NCI-H748 (cell line): ENCODE data around the gene EIF4G3.
"Not testable (repeated sequence)": the region's sequence is repeated elsewhere in the genome, so short reads cannot be mapped to it uniquely, and the experiment has no call there.

Source experiments
- DNase-seq: peaks from one replicate; lab custom pipeline; 2025; ENCODE audit not compliant: unreplicated experiment; lab: John Stamatoyannopoulos, UW

EIF4G3 gene

DNA sequence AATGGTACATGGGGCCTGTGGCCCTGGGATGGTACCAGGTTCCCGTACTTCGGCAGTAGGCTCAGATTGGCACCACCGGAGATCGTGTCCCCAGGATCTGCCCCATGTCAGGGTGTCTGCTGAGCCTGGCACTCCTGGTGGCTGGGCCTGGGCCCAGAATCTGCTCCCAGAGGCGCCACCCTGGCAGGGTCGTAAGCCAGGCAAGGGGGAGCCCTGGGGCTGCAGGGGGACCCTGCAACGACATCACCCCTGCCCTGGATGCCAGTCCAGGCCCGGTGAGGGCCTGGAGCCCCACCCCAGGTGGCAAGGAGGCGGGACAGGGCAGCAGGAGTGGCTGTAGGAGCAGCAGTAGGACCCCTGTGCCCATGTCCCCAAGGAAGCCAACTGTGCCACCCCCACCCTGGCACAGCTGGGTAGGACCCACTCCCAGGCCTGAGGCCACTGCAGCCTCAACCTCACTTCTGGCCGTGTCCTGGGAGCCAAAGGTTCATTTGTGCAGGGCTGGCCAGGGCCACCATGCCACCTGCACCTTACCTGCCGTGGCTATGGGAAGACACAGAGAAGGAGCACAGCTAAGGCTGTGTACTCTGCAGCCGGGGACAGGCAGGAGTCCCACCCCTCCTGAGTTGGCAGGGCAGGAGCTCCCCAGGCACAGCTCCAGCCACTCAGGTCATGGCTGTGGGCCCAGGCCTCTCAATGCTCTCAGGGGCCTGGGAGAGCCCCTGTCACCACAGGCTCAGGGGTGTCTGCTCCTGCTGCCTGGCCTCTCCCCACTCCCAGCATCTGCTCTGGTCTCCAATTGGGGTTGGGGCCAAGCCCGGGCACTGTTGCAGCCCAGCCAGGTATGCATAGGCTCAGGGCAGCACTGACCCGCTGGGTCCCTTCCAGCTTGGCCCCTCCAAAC is 141.7 kb downstream of the EIF4G3 start:
- DNase-seq, result no peak

DNA sequence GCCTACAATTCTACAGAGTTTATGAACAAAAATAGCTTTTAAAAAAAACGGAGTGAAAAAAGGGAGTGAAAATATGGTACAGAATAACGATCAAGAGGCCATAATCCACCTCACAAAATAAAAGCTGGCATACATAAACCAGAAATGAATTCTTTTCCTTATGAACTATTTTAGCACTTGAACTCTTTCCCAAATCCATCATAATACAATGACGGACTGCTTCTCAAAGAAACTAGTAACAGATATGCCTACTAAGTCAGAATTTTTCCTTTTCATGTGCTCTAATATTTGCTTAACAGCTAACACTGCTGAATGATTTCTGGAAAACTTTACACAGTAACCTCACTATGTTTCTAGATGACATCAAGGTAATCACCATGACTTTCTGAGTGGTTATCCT is 144.0 kb downstream of the EIF4G3 start:
- DNase-seq, result no peak

DNA sequence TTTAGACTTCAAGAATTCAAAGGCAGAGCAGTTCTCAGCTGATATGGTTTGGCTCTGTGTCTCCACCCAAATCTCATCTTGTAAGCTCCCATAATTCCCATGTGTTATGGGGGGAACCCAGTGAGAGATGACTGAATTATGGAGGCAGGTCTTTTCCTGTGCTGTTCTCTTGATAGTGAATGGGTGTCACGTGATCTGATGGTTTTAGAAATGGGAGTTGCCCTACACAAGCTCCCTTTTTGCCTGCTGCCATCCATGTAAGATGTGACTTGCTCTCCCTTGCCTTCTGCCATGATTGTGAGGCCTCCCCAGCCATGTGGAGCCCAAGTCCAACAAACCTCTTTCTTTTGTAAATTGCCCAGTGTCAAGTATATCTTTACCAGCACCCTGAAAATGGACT is 146.5 kb downstream of the EIF4G3 start:
- no peak for DNase-seq

DNA sequence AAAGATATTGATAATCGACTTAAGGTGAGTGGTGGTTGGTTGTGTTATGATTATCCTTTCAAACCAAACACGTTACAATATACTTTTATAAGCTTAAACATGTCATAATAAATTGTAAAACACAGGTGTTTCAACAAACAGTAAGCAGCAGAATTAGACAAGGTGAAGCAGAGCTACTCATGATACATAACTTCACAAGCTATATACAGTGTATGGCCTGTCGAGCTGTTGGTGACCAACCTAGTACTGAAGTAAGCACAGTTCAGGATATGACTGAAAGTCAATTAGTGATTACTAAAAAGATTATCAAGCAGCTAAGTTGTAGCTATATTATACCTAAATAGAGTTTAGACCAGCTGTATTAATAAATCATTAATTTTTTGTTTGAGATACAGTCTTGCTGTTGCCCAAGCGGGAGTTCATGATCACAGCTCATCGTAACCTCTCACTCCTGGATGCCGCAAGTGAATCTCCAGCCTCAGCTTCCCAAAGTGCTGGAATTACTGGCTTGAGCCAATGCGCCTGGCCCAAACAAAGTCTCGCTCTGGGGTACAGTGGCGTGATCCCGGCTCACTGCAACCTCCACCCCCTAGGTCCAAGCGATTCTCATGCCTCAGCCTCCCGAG is 148.1 kb downstream of the EIF4G3 start:
- DNase-seq, result no peak

DNA sequence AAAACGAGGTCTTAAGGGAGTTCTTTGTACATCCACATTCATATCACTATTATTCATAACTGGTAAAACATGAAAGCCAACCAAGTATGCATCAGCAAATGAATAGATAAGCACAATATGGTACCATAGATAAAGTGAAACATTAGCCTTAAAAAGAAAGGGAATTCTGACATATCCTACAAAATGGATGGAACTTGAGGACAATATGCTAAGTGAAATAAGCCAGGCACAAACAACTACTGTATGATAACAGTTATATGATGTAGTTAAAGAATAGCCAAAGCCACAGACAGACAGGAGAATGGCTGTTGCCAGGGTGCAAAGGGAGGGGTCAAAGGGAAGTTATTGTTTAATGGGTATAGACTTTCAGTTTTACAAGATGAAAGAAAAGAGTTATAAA is 148.9 kb downstream of the EIF4G3 start:
- no peak for DNase-seq

DNA sequence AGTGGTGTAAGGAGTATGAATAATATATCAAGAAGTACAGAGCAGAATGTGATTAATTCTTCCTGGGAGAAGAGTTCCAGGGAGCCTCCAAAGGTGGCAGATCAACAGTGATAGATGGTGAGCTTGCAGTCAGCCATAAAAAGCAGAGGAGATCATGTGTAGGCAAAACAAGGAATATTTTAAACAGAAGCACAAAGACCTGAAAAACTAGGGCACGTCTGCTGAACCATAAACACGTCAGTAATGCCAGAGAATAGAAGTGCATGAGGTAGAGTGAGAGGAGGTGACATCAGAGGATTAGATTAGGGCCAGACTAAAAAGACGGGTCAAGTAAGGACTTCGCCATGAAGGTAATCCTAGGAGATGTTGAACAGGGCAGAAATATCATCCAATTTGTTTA is 151.8 kb downstream of the EIF4G3 start:
- no peak for DNase-seq

DNA sequence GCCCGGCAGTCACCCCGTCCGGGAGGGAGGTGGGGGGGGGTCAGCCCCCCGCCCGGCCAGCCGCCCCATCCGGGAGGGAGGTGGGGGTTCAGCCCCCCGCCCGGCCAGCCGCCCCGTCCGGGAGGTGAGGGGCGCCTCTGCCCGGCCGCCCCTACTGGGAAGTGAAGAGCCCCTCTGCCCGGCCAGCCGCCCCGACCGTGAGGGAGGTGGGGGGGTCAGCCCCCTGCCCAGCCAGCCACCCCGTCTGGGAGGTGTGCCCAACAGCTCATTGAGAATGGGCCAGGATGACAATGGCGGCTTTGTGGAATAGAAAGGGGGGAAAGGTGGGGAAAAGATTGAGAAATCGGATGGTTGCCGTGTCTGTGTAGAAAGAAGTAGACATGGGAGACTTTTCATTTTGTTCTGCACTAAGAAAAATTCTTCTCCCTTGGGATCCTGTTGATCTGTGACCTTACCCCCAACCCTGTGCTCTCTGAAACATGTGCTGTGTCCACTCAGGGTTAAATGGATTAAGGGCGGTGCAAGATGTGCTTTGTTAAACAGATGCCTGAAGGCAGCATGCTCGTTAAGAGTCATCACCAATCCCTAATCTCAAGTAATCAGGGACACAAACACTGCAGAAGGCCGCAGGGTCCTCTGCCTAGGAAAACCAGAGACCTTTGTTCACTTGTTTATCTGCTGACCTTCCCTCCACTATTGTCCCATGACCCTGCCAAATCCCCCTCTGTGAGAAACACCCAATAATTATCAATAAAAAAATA is 152.4 kb downstream of the EIF4G3 start:
- DNase-seq, result not testable (repeated sequence)

DNA sequence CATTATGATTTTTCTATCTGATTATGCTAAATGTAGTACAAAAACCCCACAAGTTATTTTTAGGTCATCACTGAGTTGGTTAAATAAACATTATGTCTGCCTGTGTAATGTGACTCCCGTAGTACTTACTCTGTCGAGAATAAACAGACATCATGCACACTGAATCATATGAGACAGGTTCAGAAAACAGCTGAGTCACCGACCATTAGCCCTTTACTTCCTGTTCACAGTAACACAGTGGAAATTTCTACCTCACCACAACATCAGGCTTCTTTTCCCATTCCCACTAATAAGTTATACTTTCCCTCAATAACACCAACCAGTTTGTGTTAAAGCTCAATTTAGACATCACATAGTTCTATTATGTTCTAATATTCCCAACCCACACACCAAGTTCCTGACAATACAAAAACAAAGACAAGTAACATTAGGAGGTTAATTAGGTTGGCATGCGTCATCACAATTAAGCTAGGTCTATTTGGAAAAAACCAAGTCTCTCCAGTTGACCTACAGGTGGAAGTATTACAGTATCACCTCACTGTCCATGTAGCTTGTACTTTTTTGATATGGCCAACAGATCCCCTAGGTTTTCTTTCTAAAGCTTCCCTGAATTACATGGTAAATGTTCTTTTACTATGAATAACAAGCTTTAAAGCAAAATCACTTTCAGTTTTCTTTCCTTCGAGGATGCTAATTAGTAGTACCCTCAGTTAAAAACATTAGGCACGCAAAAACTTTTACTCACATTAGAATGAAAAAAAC is 154.2 kb downstream of the EIF4G3 start:
- DNase-seq, result peak; percentile 93

DNA sequence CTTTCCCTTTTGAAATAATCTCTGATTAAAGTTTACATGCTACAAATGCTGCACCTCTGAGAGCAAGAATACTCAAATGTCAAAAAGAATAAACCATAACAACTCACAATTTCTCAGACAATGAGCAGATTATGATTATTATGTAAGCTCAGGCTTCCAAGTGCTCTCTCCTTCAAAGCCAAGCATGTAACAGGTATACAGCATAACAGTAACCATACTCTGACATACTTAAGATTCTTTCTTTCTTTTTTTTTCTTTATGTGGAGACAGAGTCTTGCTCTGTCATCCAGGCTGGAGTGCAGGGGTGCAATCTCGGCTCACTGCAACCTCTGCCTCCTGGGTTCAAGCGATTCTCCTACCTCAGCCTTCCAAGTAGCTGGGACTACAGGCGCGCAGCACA is 155.4 kb downstream of the EIF4G3 start:
- no peak for DNase-seq

DNA sequence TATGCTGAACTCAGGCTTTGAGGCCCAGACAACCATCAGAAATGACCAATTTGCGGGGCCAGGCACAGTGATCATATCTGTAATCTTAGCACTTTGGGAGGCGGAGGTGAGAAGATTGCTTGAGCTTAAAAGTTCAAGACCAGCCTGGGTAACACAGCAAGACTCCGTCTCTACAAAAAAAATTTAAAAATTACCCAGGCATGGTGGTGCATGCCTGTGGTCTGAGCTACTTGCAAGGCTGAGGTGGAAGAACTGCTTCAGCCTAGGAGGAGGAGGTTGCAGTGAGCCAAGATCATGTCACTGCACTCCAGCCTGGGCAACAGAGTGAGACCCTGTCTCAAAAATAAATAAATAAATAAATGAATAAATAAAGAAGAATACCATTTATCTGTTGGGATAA is 156.5 kb downstream of the EIF4G3 start:
- DNase-seq, result no peak

DNA sequence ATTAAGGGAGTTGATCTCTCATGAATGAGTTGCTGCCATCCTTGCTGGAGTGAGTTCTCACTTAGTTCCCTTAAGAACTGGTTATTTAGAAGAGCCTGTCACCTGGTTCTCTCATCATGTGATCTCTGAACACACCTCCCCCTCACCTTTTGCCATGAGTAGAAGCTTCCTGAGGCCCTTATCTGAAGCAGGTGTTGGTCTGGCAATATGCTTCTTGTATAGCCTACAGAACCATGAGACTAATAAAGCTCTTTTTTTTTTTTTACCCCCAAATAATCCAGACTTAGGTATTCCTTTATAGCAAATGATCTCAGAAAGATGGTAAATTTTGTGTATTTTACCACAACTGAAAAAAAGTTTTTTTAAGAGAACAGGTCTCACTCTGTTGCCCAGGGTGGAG is 158.0 kb downstream of the EIF4G3 start:
- no peak for DNase-seq

DNA sequence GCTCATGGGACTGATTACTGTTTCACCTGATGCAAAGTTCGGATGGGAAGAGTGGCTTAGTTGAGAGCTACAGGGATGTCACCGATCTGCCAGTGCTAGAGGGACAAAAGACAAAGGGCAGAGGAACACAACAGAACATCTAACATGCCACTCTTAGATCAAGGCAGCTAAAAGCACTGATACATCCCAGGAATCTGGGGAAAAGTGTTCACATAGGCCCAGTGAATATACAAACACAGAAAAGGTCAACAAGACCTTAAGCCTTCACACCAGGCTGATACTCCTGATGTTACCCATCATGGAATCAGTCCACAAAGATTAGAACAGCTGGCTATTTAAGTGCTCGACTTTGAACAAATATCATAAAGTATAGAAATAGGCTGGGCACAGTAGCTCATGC is 163.2 kb downstream of the EIF4G3 start:
- no peak for DNase-seq

DNA sequence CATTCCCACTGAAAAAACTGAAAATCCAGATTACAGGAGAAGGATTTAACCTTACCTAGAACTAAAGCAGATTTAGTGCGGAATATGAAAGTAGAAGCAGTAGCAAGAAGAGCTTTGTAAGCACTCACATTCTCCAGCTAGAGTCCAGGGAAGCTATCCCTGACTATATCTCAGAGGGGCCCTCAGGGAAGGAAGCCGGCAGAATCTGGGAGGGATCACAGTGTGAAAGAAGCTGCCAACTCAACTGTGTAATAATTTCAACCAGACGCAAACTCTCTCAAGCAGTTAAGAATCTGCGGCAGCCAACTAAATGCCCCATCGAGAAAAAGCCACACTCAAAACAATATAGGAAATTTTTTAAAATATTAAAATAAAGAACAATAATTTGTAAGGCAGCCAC is 163.8 kb downstream of the EIF4G3 start:
- no peak for DNase-seq

DNA sequence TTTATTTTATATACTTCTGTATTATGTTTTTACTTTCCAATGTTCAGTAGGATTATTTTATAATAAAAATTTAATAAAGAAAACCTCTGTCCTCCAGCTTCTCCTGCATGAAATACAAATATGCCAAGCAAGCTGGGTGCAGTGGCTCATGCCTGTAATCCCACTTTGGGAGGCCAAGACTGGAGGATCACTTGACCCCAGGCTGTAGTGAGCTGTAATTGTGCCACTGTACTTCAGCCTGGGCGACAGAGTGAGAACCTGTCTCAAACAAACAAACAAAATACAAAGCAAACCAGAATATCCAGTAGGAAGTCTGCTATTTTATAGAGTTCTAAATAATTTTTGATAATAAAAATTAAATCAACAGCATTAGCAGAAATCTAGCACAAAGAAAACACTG is 168.8 kb downstream of the EIF4G3 start:
- peak; percentile 49 for DNase-seq

DNA sequence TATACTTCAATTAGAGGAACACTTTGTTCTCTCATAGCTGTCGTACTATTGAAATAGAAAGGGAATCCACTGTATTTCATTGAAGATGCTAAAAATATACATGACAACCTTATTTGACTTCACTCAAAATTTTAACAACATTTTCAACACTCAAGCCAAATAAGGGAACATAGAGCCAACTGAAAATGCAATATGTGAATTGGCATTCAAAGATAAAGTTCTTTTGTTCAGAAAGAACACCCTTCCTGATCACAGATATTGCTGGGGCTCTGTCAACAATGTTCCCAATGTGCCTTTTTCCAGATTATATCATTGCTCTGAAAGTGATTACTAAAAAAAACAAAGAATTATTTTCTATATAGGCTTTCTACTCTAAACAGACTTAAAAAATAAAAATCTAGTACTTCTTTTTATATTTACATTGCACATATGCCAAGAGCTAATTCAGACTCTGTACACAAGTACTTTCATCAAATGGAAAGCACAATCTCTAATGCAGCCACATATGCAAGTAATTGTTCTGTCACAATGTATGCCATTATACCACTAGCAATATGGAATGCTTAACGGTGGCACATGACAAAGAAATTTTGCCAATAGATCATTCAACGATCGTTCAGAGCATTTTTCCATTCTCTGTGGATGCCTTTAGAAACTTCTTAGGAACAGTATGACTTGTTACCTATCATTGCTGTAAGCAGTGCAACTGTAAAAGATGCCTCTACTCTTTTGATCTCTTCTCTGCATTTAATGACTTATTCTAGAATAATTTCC is 171.0 kb downstream of the EIF4G3 start:
- no peak for DNase-seq

DNA sequence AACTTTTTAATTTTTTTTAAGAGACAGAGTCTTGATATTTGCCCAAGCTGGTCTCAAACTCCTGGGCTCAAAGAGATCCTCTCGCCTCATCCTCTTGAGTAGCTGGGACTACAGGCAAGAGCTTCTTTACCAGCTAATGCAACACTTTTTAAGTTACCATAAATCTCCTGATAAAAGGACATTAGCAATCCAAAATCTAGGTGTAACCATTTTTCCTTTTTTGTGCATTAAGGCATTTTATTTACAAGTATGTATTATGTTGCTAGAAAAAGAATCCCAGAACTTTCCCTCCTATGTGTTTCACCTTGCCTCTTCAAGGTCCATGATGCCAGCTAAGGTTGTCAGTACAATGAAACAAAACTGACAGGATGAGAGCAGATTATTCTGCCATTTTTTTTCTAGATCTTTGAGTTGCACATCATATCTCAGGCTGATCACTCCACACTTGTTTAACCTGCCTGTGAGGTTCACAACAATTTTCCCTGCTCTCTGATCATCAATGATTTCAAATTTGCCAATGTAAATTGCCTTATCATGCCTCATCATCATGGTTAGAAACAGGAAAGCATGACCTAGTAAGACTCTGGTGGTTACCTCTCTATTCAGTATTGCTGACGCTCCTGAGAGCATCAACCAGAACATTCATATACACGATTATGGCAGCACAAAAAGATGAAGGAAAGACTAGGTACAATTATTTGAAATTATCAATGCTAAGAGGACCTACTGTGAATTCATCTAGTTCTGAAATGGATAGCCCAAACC is 173.2 kb downstream of the EIF4G3 start:
- no peak for DNase-seq

DNA sequence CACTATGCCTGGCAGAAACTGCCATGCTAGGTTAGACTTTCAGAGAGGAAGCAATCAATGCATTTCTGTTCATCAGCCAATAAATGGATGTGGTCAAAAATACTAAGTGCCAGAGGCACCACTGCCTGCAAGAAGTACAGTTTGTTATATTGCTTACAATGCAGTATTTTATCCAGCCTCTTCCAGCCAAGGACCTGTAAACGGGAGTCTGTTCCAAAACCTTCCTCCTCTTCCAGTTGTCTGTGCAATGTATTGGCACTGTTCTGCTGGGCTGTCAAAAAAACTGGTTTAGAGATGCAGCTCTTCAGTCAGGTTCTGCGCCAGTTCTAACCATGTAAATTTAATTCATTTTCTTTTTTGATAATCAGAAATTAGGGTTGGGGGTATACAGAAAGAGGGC is 175.7 kb downstream of the EIF4G3 start:
- DNase-seq, result no peak

DNA sequence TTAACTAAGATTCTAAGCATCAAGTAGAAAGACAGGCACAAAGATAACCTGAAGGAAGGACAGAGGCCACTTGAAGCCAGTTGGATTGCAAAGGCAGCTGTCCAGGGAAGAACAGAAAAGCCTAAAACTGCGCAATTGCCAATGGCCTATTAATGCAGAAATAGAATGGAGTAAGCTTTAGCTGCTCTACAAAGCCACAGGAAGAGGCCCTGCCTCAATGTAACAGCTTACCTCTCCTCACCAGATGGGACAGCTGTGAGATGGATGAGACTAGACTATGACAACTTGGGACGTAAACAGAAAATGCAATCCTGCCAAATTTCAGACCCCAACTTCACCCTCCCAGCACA is 176.5 kb downstream of the EIF4G3 start:
- no peak for DNase-seq

DNA sequence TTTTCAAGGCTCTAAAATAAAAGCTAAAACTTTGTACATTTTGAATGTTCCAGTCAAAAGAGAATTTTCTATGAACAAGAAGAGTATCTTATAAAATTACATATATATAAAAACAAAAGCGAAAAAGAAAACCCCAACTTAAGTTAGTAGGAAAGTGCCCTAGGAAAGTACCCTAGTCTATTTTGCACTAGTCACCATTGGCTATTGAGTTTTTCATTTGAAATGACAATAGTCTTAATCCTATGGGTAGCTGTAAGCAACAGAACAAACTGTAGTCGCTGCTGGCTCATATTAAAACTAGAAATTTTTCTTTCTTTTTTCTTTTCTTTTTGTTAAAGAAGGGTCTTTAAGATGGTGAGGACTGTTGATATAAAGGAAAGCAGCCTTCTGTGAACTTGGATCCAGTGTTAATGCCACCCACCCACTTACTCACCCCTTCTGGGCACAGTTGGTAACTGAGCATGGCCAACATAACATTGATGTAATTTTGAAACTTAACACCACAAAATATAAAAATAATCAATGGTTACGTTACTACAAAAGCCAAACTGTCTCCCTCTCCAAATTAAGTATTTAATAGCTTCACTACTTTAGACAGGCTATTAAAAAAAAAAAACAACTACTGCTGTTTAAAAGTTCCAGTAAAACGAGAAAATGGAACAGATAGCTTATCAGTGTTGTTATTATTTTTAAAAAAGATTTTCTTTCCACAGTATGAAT is 177.0 kb downstream of the EIF4G3 start:
- DNase-seq, result no peak
